Mononuclear cell (primary cell): Measurements from ENCODE around the gene SCAF11. TPM values are rescaled to one million over a fixed set of nuclear protein-coding genes. Genes with fewer than 3 reads are reported as not detected.

Experiments
- H3K27me3 ChIP-seq: 2 replicates; pipeline ENCODE4 v1.6.0; 2011; ENCODE audit warnings: low read length, control low read depth; ENCODE audit not compliant: insufficient read depth
- H3K4me1 ChIP-seq: 2 replicates; pipeline ENCODE4 v1.5.1; 2011; ENCODE audit warnings: mild to moderate bottlenecking, low read length, control low read depth; ENCODE audit not compliant: insufficient read depth
- H3K4me3 ChIP-seq: 2 replicates; pipeline ENCODE4 v1.5.1; 2011; ENCODE audit warnings: mild to moderate bottlenecking, low read length, moderate library complexity
- H3K9me3 ChIP-seq: 2 replicates; pipeline ENCODE4 v1.5.1; 2011; ENCODE audit warnings: low read depth, mild to moderate bottlenecking, control low read depth, low read length
- total RNA-seq: library from RNA; depleted of rRNA; stranded (reverse); fragments of >200 nt; gene quantifications from one replicate; pipeline ENCODE4 v1.2.3, GENCODE V29; 2012

SCAF11 gene
- total RNA-seq, 1 donor: 298 TPM

DNA sequence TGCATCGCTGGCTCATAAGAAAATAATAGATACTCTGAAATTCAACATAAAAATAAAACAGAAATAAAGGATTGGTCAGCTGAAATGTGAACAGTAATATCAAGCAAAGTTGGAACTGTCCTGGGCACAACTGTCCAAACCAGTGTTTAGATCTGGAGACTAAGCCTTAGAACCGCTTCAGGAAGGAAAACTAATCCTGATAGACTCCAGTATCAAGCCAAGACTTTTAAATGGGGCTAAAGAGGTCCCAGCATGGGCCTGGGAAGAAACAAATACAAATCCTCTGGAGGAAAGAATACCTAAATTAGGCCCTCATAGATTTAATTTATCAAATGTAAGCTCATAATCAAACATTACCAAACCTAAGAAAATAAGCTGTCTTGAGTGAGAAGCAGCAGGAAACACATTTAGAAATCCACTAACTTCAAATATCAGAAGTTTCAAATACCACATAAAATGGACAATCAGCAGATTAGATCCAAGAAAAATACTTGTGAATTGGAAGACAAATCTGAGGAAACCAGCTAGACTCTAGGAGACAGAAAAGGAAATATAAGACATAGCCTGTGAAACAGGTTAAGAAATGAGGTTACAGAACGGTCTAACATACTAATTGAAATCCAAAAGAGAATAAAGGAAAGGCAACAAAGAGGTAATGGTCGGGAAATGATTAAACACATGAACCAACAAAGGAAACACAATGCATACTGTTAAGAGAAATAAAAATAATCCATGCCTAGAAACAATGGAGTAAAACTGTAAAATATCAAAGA lies 27.6 kb downstream of the SCAF11 start:
- Histone ChIP-seq H3K27me3 (no peaks in the 10 kb centered on the region), H3K4me1 (peaks cover 6% of the 10 kb centered on the region), H3K4me3 (no peak overlapping the region), H3K9me3 (no peaks in the 10 kb centered on the region)

GRCh38 chr12:45959728-45960127 lies 30.6 kb downstream of the SCAF11 start:
- H3K9me3 ChIP-seq: no peaks in the 10 kb centered on the region

DNA sequence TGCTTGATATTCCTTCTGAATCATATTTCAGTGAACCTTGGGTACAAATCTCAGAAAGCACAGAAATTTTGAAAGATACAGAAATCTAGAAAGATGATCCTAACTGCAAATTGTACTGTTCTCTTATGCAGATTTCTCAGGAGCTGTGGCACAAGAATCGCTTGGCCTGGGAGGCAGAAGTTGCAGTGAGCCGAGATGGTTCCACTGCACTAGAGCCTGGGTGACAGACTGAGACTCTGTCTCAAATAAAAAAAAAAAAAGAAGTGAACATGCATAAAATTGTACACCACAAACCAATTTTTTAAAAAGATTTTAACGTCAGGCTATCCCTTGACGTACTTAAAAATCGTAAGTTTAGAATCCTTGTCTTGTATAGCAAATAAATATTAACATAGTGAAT lies 31.3 kb downstream of the SCAF11 start:
- H3K4me3 ChIP-seq: no peak overlapping the region
- H3K9me3 ChIP-seq: no peaks in the 10 kb centered on the region
- H3K4me1 ChIP-seq: no peaks in the 10 kb centered on the region
- no peaks in the 10 kb centered on the region for H3K27me3 ChIP-seq

More at GRCh38 chr12:45959728-45960127, 30.6 kb downstream of the SCAF11 start:
- no peaks in the 10 kb centered on the region for H3K4me1 ChIP-seq
- no peaks in the 10 kb centered on the region for H3K27me3 ChIP-seq
- H3K4me3 ChIP-seq: no peak overlapping the region

DNA sequence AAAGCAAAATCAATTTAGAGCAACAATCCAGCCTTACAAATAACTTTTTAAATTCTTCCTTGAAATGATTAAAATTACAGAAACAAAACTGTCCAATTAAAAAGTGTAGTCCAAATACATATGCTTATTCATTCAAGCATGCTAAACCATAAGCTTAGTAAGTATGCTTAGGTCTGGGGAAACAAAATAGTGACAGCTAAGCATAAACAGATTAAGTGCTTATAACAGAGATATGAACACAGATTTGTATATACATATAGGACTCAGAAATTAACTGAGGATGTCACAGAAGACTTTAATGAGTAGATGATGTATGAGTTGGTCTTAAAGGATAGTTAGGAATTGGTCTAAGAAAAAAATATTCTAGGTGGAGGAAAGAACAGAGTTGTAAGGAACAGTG lies 41.8 kb downstream of the SCAF11 start:
- no peak overlapping the region for H3K4me3 ChIP-seq
- H3K4me1 ChIP-seq: no peaks in the 10 kb centered on the region
- H3K9me3 ChIP-seq: no peaks in the 10 kb centered on the region
- no peaks in the 10 kb centered on the region for H3K27me3 ChIP-seq

DNA sequence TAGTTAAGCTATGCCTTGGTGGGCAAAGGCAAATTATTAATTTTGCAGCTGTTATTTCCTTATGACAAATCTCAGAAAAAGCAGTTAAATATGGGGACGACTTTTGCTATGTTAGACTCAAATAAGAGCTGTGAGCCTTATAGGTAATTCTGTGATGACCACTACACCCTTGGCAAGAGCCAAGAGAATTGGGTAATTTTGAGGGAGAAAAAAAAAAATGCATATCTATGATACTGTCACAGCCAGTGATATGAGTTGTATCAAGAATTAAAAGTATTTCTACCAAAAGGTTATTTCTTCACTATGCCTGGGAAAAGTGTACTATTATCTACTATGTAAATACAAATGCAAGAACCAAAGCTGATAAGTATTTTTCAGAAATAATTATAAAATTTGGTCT lies 43.9 kb downstream of the SCAF11 start:
- no peak overlapping the region for H3K4me3 ChIP-seq
- no peaks in the 10 kb centered on the region for H3K9me3 ChIP-seq
- no peaks in the 10 kb centered on the region for H3K4me1 ChIP-seq
- no peaks in the 10 kb centered on the region for H3K27me3 ChIP-seq

DNA sequence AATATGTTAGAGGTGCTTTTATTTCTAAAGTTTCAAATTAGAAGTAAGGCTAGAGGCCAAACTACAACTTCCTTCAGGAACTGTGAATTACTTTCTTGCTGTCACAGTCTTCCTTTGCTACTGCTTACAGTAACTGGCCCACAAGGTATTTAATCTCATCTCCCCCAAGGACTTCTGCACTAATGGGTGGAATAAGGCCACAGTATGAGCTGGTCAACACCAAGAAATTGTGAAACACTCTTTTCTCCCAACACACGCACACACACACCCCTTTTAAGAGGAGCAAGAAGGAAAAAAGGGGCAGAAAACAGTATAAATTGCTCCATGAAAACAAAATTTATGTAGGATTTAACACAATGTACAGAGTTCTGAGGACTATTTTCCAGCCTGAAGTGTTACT lies 45.6 kb downstream of the SCAF11 start:
- H3K4me3 ChIP-seq: no peak overlapping the region
- H3K4me1 ChIP-seq: no peaks in the 10 kb centered on the region
- H3K27me3 ChIP-seq: no peaks in the 10 kb centered on the region
- no peaks in the 10 kb centered on the region for H3K9me3 ChIP-seq

DNA sequence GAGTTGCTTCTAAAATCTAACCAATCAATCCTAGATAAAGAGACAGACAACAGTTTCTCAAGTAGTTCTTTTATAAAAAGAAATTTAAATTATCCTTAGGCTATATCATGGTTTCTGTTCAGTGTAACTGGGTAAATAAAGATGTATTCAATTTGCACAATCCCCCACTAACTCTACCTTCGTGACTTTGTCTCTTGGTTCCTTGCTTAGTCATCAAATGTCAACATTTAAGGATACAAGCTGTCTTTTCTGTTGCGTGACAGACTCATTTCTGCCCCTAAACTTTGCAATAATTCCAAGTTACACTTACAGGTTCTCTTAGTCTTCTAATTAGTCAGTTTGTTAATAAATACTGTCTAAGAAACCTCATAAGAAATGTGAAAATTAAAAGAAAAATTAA lies 50.6 kb downstream of the SCAF11 start:
- Histone ChIP-seq H3K9me3 (no peaks in the 10 kb centered on the region), H3K27me3 (no peaks in the 10 kb centered on the region), H3K4me1 (no peaks in the 10 kb centered on the region), H3K4me3 (no peak overlapping the region)

DNA sequence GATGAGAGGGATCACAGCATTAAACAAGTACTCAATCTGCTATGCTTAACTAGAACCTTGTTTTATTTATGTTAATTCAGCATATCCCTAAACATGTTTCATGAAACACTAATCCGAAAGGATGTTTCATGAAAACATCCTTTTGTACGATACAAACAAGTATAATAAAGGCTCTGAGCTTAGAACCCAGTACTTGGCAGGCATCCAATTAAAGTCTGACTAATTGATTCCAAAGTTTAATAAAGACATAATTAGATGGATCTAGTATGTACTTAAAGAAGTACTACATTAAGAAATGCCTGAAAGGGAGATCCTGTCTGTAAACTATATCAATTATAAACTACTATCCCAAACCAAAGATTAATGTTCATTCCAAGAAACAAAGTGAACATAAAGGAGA lies 51.8 kb downstream of the SCAF11 start:
- H3K4me1 ChIP-seq: no peaks in the 10 kb centered on the region
- no peak overlapping the region for H3K4me3 ChIP-seq
- H3K27me3 ChIP-seq: no peaks in the 10 kb centered on the region
- no peaks in the 10 kb centered on the region for H3K9me3 ChIP-seq

DNA sequence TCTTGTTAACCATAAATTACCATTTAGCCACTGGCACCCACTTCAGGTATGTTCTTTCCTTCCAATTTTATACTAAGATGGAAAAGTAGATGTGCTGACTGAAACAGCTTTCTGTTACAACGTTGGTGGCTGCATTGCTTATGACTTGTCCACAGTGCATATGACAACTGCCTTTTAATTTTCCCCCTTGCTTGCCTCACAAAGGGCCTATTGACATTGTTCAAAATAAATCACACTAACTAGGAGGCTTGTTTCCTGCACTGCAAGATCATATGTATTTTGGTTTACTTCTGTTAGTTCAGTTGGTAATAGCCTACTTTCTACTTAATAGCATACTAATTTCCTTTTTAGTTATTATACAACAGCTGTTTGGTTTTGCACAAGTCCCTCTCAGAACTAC lies 55.4 kb downstream of the SCAF11 start:
- Histone ChIP-seq H3K9me3 (no peaks in the 10 kb centered on the region), H3K27me3 (no peaks in the 10 kb centered on the region), H3K4me1 (no peaks in the 10 kb centered on the region), H3K4me3 (no peak overlapping the region)

GRCh38 chr12:45933504-45933903 lies 56.9 kb downstream of the SCAF11 start:
- Histone ChIP-seq H3K27me3 (no peaks in the 10 kb centered on the region), H3K4me3 (no peak overlapping the region), H3K9me3 (no peaks in the 10 kb centered on the region), H3K4me1 (no peaks in the 10 kb centered on the region)

GRCh38 chr12:45930369-45930768 lies 60.0 kb downstream of the SCAF11 start:
- Histone ChIP-seq H3K27me3 (no peaks in the 10 kb centered on the region), H3K9me3 (no peaks in the 10 kb centered on the region), H3K4me1 (no peaks in the 10 kb centered on the region), H3K4me3 (no peak overlapping the region)

GRCh38 chr12:45928309-45928708 lies 62.1 kb downstream of the SCAF11 start:
- no peaks in the 10 kb centered on the region for H3K9me3 ChIP-seq
- no peak overlapping the region for H3K4me3 ChIP-seq
- H3K4me1 ChIP-seq: no peaks in the 10 kb centered on the region
- no peaks in the 10 kb centered on the region for H3K27me3 ChIP-seq

GRCh38 chr12:45918818-45919217 lies 71.6 kb downstream of the SCAF11 start:
- Histone ChIP-seq H3K9me3 (no peaks in the 10 kb centered on the region), H3K4me1 (no peaks in the 10 kb centered on the region), H3K4me3 (no peak overlapping the region), H3K27me3 (no peaks in the 10 kb centered on the region)

GRCh38 chr12:45915405-45915804 lies 75.0 kb downstream of the SCAF11 start:
- H3K4me1 ChIP-seq: no peaks in the 10 kb centered on the region
- no peaks in the 10 kb centered on the region for H3K9me3 ChIP-seq
- no peak overlapping the region for H3K4me3 ChIP-seq
- no peaks in the 10 kb centered on the region for H3K27me3 ChIP-seq

- no peaks in the 10 kb centered on the region for H3K9me3 ChIP-seq
- H3K27me3 ChIP-seq: no peaks in the 10 kb centered on the region
- no peaks in the 10 kb centered on the region for H3K4me1 ChIP-seq
- H3K4me3 ChIP-seq: no peak overlapping the region
These were observed 76.3 kb downstream of the SCAF11 start for GRCh38 chr12:45914090-45914489.

DNA sequence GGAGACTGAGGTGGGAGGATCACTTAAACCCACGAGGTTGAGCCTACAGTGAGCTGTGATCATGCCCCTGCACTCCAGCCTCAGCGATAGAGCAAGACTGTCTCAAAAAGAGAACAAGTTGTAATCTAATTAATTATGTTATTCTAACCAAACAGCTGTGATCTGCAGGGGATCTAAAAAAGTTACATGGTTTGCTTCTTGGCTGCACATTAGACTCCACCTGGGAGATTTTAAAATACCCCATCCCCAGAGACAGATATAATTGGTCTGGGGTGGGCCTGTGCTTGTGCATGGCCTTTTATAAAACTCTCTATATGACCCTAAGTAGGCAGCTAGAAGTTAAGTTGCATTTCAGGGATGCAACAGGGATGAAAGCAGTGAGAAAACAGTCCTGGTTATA lies 76.7 kb downstream of the SCAF11 start:
- no peaks in the 10 kb centered on the region for H3K27me3 ChIP-seq
- H3K4me3 ChIP-seq: no peak overlapping the region
- no peaks in the 10 kb centered on the region for H3K4me1 ChIP-seq
- no peaks in the 10 kb centered on the region for H3K9me3 ChIP-seq
